Activated CD4-positive, alpha-beta T cell treated with anti-CD3 and anti-CD28 coated beads, Interleukin-2, amount 10 ng/mL, durations not matched to agents 7 days and 5 days (primary cell): ENCODE data around the gene CHCHD3. TPM values are rescaled to one million over a fixed set of nuclear protein-coding genes. Genes with fewer than 3 reads are reported as not detected.

ENCODE experiments used
- CTCF ChIA-PET: fragments of 350-600 bp; sonication (Branson Sonifier 250); formaldehyde crosslinking; loops from one replicate; lab custom pipeline; 2021; ENCODE audit warnings: antibody characterized with exemption; lab: Charles Lee
- POLR2A ChIA-PET: fragments of 350-600 bp; sonication (Branson Sonifier 250); formaldehyde crosslinking; loops from one replicate; lab custom pipeline; 2021; ENCODE audit warnings: antibody characterized with exemption; lab: Charles Lee
- DNase-seq: peaks from one replicate; pipeline ENCODE4 v3.0.0-alpha.2; 2020
- H3K27ac Mint-ChIP-seq: one replicate; pipeline ENCODE4 v1.8.0; 2021; ENCODE audit warnings: mild to moderate bottlenecking, moderate library complexity, mixed read lengths
- H3K27me3 Mint-ChIP-seq: one replicate; pipeline ENCODE4 v1.8.0; 2021; ENCODE audit warnings: mixed read lengths
- H3K36me3 Mint-ChIP-seq: one replicate; pipeline ENCODE4 v1.8.0; 2021; ENCODE audit warnings: low read depth, mixed read lengths
- H3K4me1 Mint-ChIP-seq: one replicate; pipeline ENCODE4 v1.8.0; 2021; ENCODE audit warnings: mixed read lengths
- H3K4me3 Mint-ChIP-seq: one replicate; pipeline ENCODE4 v1.8.0; 2021; ENCODE audit warnings: mild to moderate bottlenecking, moderate library complexity, mixed read lengths
- H3K9me3 Mint-ChIP-seq: one replicate; pipeline ENCODE4 v1.8.0; 2021; ENCODE audit warnings: mixed read lengths
- total RNA-seq, 2 experiments: library from RNA; stranded (reverse); gene quantifications; one replicate each; pipeline ENCODE4 v1.2.3, GENCODE V29; 2021

CHCHD3 gene
- total RNA-seq, 2 experiments from 2014 or later, result 47.4 to 49.2 TPM

DNA sequence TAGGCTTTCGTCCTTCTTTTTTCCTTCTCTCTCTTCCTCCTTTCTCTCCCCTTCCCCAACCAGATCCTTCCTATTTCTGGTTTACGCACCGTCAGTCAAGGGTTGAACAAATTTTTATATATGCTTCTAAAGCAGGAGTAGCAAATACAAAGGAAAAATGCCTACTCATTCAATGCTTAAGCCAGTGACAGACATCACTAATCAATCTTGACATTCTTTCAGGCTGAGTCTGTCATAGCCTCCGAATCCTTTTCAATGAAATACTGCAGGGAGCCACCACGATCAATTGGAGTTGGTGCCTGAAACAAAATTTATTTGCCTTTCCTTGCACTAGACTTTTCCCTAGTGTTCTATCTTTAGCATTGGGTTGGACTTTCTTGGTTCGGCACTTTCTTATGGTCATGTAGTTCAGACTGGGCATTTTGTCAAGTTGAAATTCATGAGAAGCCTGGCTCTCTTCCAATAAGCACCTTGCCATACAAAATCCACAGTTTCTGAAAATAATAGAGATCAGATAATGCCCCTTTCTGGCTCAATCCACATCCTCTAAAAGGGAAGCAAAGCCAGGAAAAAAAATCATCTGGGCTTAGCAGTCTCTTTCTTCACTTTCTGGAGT is 266.1 kb downstream of the CHCHD3 start:
- DNase-seq, result no peak
- Mint-ChIP-seq H3K27me3 (no peaks in the 10 kb centered on the region), H3K27ac (no peak overlapping the region), H3K9me3 (peaks cover 2% of the 10 kb centered on the region), H3K36me3 (peaks cover 5% of the 10 kb centered on the region), H3K4me1 (no peaks in the 10 kb centered on the region), H3K4me3 (no peak overlapping the region)
- ChIA-PET POLR2A (no interaction called here), CTCF (no interaction called here)

DNA sequence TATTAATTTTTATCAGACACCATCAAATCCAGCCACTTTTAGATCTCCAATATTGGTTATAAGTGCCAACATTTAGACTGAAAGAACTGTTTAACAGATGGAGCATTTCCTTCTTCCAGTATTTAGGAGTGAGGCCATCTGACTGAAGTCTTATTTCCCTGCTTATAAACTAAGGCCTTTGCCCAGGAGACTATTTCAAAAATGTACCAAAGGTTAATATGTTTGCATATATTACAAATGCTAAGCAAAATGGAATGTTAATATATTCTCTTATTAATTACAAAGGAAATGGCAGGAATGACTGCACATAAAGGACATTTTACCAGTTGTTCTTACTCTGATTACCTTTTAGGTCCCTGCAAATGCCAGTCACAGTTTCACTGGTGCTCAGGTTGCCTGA is 266.8 kb downstream of the CHCHD3 start:
- peaks cover 5% of the 10 kb centered on the region for H3K36me3 Mint-ChIP-seq
- no peak overlapping the region for H3K4me3 Mint-ChIP-seq
- DNase-seq, result no peak
- POLR2A ChIA-PET, result no interaction called here
- no peak overlapping the region for H3K27ac Mint-ChIP-seq
- H3K9me3 Mint-ChIP-seq, result peaks cover 2% of the 10 kb centered on the region
- CTCF ChIA-PET, result no interaction called here
- no peaks in the 10 kb centered on the region for H3K27me3 Mint-ChIP-seq
- no peaks in the 10 kb centered on the region for H3K4me1 Mint-ChIP-seq

DNA sequence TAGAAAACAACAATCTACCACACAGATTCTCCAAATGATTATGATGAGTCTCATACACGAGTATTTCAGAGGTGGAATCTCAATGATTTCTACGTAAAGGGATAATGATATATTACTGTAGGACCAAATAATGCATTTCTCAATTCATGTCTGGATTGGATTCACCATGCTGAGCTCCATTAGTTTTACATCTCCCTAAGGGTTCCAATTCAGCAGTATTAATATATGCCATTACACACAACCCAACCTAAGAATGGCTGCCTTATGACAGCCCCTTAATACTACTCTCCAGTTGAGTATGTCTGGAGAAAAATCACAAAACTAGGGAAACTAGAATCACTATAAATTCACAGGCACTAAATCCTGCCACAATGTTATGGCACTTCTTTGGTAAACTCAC is 271.3 kb downstream of the CHCHD3 start:
- H3K4me3 Mint-ChIP-seq, result no peak overlapping the region
- H3K27me3 Mint-ChIP-seq, result no peaks in the 10 kb centered on the region
- H3K9me3 Mint-ChIP-seq, result no peaks in the 10 kb centered on the region
- CTCF ChIA-PET, result no interaction called here
- no peak overlapping the region for H3K27ac Mint-ChIP-seq
- POLR2A ChIA-PET, result no interaction called here
- H3K36me3 Mint-ChIP-seq, result peaks cover 5% of the 10 kb centered on the region
- DNase-seq, result no peak
- no peaks in the 10 kb centered on the region for H3K4me1 Mint-ChIP-seq

DNA sequence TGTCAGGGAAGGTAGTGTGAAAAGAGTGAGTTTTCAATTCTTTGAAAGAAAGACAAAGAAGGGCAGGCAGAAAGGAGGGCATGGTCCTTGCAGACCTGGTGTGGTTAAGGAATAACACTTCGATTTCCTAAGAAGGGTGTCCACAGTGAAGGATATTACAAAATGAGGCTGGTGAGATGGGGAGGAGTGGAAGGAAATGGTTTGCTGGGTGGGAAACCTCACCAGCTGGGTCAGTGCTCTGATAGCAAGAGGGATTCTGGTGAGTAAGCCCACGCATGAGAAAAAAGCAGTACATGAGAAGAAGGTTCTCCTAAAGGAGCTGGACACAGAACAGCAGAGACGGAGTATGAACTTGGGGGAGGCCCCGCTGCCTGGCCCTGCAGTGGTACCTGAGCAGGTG is 275.1 kb downstream of the CHCHD3 start:
- no peak for DNase-seq
- ChIA-PET CTCF (no interaction called here), POLR2A (no interaction called here)
- Mint-ChIP-seq H3K9me3 (no peaks in the 10 kb centered on the region), H3K27me3 (no peaks in the 10 kb centered on the region), H3K4me1 (no peaks in the 10 kb centered on the region), H3K27ac (no peak overlapping the region), H3K36me3 (no peaks in the 10 kb centered on the region), H3K4me3 (no peak overlapping the region)

DNA sequence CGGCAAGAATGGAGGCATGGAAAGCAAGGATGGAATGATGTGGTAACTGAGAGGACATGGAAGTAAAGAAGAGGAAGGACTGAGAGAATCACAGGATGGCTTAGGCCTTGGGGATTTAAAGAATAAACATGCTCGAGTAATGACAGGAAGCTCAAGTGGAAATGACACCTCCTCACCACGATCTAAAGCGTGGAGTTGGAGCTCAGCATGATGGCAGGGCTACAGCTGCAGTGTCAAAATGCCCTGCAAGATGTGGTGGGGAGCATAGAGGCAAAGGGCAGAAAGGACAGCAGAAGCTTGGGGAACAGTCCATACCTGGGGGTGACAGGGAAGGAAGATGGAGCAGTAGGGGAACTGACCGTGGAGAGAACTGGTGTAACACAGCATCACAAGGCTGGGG is 276.1 kb downstream of the CHCHD3 start:
- no peak for DNase-seq
- POLR2A ChIA-PET, result no interaction called here
- no peaks in the 10 kb centered on the region for H3K9me3 Mint-ChIP-seq
- CTCF ChIA-PET, result interaction anchor here (0.6 to 0.9 kb wide), 2 partner anchors 13 to 1014 kb away, joined by 3 read pairs; no protein-coding TSS in a partner anchor
- H3K27ac Mint-ChIP-seq, result no peak overlapping the region
- no peaks in the 10 kb centered on the region for H3K36me3 Mint-ChIP-seq
- no peaks in the 10 kb centered on the region for H3K27me3 Mint-ChIP-seq
- H3K4me1 Mint-ChIP-seq, result no peaks in the 10 kb centered on the region
- no peak overlapping the region for H3K4me3 Mint-ChIP-seq

DNA sequence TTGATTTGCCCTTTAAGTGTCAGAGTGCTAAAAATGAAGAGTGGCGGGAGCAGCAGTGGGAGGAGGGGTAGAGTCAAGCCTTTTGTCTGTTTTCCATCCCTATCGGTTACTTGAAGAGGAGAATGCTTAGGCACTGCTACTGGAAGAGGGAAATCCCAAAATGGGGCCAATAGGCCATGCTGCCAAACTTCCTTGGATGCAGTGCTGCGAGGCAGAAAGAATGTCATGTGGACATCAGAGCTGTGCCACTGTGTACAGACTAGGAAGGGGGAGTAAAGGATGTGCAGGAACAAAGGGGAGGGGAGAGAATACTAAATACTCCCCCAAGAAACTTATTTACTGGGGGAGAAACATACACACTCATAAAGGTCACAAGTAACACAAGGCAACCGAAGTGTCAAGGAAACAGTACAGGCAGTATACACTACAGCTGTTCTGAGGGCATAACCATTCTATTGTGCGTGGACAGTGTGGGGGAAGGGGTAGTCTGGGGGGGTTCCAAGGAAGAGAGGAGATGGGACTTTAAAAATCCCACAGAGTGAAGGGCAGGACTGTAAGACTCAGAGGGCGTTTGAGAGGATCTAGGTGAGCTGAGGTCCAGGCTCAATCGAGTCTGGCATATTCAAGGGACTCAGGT is 276.9 kb downstream of the CHCHD3 start:
- Mint-ChIP-seq H3K4me3 (no peak overlapping the region), H3K9me3 (no peaks in the 10 kb centered on the region), H3K36me3 (no peaks in the 10 kb centered on the region), H3K4me1 (no peaks in the 10 kb centered on the region), H3K27me3 (no peaks in the 10 kb centered on the region), H3K27ac (no peak overlapping the region)
- no peak for DNase-seq
- ChIA-PET CTCF (no interaction called here), POLR2A (no interaction called here)

DNA sequence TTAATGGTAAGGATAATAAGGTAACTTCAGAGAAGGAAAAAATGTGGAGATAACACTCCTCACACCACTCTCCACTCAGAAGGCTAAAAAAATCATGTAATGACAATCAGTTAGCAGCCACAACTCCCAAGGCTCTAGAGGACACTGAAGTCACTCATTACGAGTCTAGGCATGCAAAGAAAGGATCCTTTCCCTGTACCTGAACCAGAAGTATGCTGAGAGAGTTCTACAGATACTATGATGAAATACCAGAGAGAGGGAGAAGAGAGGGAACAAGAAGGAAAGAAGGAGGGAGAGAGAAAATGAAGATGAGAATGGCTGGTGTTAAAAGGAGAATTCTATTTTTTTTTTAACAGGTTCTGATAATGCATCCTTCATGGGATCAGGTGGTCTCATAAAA is 281.4 kb downstream of the CHCHD3 start:
- no peaks in the 10 kb centered on the region for H3K9me3 Mint-ChIP-seq
- no peak overlapping the region for H3K4me3 Mint-ChIP-seq
- ChIA-PET CTCF (no interaction called here), POLR2A (no interaction called here)
- H3K4me1 Mint-ChIP-seq, result no peaks in the 10 kb centered on the region
- no peak overlapping the region for H3K27ac Mint-ChIP-seq
- DNase-seq, result no peak
- no peaks in the 10 kb centered on the region for H3K27me3 Mint-ChIP-seq
- peaks cover 5% of the 10 kb centered on the region for H3K36me3 Mint-ChIP-seq

DNA sequence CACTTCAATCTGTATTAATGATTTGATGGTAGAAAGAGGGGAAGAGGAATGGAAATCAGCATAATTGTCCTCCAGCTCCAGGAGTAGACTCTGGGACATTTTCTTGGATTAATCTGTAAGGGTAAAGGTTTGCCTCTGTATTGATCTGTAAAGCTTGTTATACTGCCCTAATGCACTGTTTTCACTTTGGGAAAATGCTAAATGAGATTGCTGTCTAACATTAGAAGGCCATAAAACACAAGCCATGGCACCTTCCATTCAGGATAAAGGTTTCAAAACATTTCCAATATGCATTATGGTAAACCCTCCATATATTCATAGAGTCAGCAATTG is 282.8 kb downstream of the CHCHD3 start:
- H3K4me3 Mint-ChIP-seq, result no peak overlapping the region
- H3K9me3 Mint-ChIP-seq, result no peaks in the 10 kb centered on the region
- H3K4me1 Mint-ChIP-seq, result no peaks in the 10 kb centered on the region
- DNase-seq, result no peak
- ChIA-PET POLR2A (no interaction called here), CTCF (no interaction called here)
- peaks cover 5% of the 10 kb centered on the region for H3K36me3 Mint-ChIP-seq
- no peaks in the 10 kb centered on the region for H3K27me3 Mint-ChIP-seq
- H3K27ac Mint-ChIP-seq, result no peak overlapping the region

DNA sequence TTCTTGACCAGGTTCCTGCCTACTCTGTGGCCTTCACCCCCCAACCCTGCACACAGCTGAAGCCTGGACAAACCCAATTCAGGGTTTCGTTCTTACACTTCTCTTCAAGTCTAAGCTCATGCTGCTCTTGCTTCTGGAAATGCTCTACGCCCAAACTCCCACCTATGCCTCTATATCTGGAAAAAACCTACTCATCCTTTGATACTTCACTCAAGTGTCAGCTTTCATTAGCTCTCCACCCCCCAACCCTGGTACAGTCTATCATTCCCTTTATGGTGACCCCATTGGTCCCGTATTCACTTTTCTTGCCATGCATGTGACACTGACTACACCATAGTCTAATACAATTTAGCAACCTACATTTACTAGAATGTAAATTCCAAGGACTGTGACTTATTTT is 284.7 kb downstream of the CHCHD3 start:
- Mint-ChIP-seq H3K27ac (no peak overlapping the region), H3K9me3 (no peaks in the 10 kb centered on the region), H3K4me1 (no peaks in the 10 kb centered on the region), H3K4me3 (no peak overlapping the region), H3K27me3 (no peaks in the 10 kb centered on the region), H3K36me3 (peaks cover 5% of the 10 kb centered on the region)
- ChIA-PET POLR2A (no interaction called here), CTCF (interaction anchor here (0.9 kb wide), 1 partner anchor 12 kb away, joined by 8 read pairs; no protein-coding TSS in a partner anchor)
- DNase-seq, result no peak

DNA sequence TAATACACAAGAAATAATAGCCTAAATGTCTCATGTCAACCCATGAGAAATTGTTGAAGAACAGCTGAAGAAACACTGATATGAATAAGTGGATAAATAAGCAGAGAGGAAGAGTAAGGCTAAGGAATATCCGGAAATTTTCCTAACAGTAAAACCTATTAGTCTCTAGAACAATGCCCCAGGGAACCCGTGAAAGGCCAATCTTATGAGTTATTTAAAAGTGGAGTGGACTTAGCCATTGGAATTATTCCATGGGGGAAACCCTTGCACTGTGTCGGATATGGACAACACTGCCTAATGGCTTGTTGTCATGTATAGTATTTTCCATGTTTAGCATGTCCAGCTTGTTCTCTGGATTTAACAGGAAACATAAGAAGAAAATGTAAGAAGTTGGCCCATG is 288.4 kb downstream of the CHCHD3 start:
- CTCF ChIA-PET, result interaction anchor here (1.2 kb wide), 1 partner anchor 12 kb away, joined by 3 read pairs; no protein-coding TSS in a partner anchor
- Mint-ChIP-seq H3K4me1 (no peaks in the 10 kb centered on the region), H3K36me3 (peaks cover 9% of the 10 kb centered on the region), H3K27ac (no peak overlapping the region), H3K4me3 (no peak overlapping the region), H3K9me3 (no peaks in the 10 kb centered on the region), H3K27me3 (no peaks in the 10 kb centered on the region)
- no peak for DNase-seq
- POLR2A ChIA-PET, result no interaction called here

DNA sequence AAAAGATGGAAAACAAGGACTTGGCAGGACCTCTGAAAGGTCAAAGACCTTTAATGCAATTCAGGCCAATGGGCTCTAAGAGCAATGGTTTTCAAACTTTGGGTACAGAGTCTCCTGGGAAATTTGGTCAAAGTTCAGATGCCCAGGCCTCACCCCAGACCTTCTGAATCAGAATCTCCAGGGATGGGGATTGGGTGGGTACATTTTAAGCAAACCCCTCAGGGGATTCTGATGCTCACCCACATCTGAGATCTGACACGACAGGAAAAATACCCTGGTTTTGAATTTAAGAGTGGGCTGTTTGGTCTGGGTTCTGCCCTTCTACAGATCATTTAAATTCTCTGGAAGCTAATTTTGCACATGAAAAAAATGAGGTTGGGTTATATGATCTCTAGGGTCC is 290.9 kb downstream of the CHCHD3 start:
- Mint-ChIP-seq H3K4me3 (no peak overlapping the region), H3K36me3 (peaks cover 9% of the 10 kb centered on the region), H3K27ac (no peak overlapping the region), H3K4me1 (no peaks in the 10 kb centered on the region), H3K27me3 (no peaks in the 10 kb centered on the region), H3K9me3 (peaks cover 2% of the 10 kb centered on the region)
- DNase-seq, result no peak
- CTCF ChIA-PET, result interaction anchor here (1.2 kb wide), 1 partner anchor 1368 kb away, joined by 3 read pairs; no protein-coding TSS in a partner anchor
- POLR2A ChIA-PET, result no interaction called here

DNA sequence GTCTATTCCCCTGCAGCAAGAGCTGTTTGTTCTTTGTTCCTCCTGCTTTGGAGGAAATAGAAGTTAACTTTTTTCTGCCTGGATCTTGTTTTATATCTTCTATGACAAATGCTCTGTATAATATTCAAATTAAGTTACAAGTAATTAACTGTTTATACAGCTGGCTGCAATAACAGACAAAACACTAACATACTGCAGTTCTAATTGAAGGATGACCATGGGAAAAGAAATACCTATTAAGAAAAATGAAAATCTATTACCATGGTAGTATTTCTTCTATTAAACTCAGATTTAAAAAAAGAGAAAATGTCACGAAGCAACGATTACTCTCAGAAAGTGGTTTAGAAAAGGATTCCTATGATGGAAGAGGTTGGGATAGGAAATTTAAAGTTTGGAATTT is 291.8 kb downstream of the CHCHD3 start:
- H3K27me3 Mint-ChIP-seq, result no peaks in the 10 kb centered on the region
- POLR2A ChIA-PET, result no interaction called here
- peaks cover 2% of the 10 kb centered on the region for H3K9me3 Mint-ChIP-seq
- no peak overlapping the region for H3K4me3 Mint-ChIP-seq
- no peak overlapping the region for H3K27ac Mint-ChIP-seq
- H3K4me1 Mint-ChIP-seq, result no peaks in the 10 kb centered on the region
- H3K36me3 Mint-ChIP-seq, result peaks cover 9% of the 10 kb centered on the region
- no peak for DNase-seq
- CTCF ChIA-PET, result interaction anchor here (1.2 kb wide), 1 partner anchor 1369 kb away, joined by 3 read pairs; no protein-coding TSS in a partner anchor

DNA sequence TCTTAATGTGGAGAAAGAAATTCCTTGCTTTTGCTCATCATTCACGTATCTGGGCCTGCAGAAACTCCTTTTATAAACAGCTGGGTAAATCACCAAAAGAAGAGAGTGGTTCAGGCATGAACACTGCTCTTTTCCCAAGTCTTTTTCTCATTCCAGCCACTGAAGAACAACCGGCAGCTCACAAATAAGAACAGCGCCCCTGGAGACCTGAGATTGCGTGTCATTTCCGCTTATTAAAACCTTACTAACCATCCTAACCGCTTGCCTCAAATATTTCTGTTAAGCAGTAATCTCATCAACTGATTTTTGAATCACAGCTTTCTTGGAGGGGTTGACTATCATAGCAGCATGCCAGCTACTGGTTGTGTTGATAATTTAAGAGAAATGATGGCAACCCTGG is 292.6 kb downstream of the CHCHD3 start:
- Mint-ChIP-seq H3K27ac (no peak overlapping the region), H3K27me3 (no peaks in the 10 kb centered on the region), H3K4me3 (no peak overlapping the region), H3K36me3 (peaks cover 13% of the 10 kb centered on the region), H3K4me1 (no peaks in the 10 kb centered on the region), H3K9me3 (peaks cover 2% of the 10 kb centered on the region)
- DNase-seq, result no peak
- ChIA-PET POLR2A (no interaction called here), CTCF (no interaction called here)

DNA sequence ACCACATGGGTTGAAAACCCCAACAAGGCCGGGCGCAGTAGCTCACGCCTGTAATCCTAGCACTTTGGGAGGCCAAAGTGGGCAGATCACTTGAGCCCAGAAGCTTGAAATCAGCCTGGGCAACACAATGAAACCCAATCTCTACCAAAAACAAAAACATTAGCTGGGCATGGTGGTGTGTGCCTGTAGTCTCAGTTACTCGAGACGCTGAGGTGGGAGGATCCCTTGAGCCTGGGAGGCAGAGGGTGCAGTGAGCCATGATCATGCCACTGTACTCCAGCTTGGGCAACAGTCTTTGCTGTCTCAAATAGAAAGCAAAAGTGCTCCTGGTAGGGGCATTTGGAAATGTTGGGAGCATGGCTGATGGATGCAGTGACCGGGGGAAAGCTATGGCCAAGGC is 296.0 kb downstream of the CHCHD3 start:
- Mint-ChIP-seq H3K4me1 (no peaks in the 10 kb centered on the region), H3K4me3 (no peak overlapping the region), H3K36me3 (peaks cover 16% of the 10 kb centered on the region), H3K9me3 (peaks cover 2% of the 10 kb centered on the region), H3K27me3 (no peaks in the 10 kb centered on the region), H3K27ac (no peak overlapping the region)
- no peak for DNase-seq
- ChIA-PET POLR2A (interaction anchor here (0.5 kb wide), 1 partner anchor 311 kb away, joined by 3 read pairs; no protein-coding TSS in a partner anchor), CTCF (no interaction called here)
